Adrenal gland (tissue), 12 donors: ENCODE measurements around the gene PRMT2. TPM values are rescaled to one million over a fixed set of nuclear protein-coding genes. Genes with fewer than 3 reads are reported as not detected.
A peak's percentile ranks its signal among the peaks of the same experiment; 100 is the strongest.
"Not testable (repeated sequence)": the region's sequence is repeated elsewhere in the genome, so short reads cannot be mapped to it uniquely, and the experiment has no call there.

Source experiments
- DNase-seq, 7 donors: peaks; one replicate each; pipeline ENCODE4 v3.0.0-alpha.2; 2019 to 2020
- H3K27ac ChIP-seq, 5 donors: fragments of 200-600 bp; sonication (generic) in 4 of 5; 1 replicate in 3 of 5; 2 replicates in 2 of 5; pipeline versions ENCODE4 v1.5.1 to v1.8.0; 2016 to 2020; ENCODE audit warnings: mild to moderate bottlenecking in 1 of 5
- H3K27me3 ChIP-seq: fragments of 200-600 bp; 2 replicates; pipeline ENCODE4 v1.8.0; 2021
- H3K36me3 ChIP-seq, 2 donors: fragments of 200-600 bp; replicated peaks in 1 of 2; 1 replicate in 1 of 2; 2 replicates in 1 of 2; pipeline versions ENCODE4 v1.5.1 to v1.8.0; 2018 to 2022
- H3K4me1 ChIP-seq, 2 donors: fragments of 200-600 bp; replicated peaks in 1 of 2; 1 replicate in 1 of 2; 2 replicates in 1 of 2; pipeline versions ENCODE4 v1.5.1 to v1.8.0; 2018 to 2021
- H3K4me3 ChIP-seq, 4 donors: fragments of 200-600 bp; sonication (generic) in 3 of 4; one replicate each; pipeline ENCODE4 v1.5.1; 2016 to 2018
- H3K9me3 ChIP-seq, 3 donors: fragments of 200-600 bp; sonication (generic) in 1 of 3; replicated peaks in 1 of 3; 1 replicate in 2 of 3; 2 replicates in 1 of 3; pipeline versions ENCODE4 v1.5.1 to v1.8.0; 2016 to 2021
- POLR2A ChIP-seq, 2 donors: fragments of 450-650 bp; IDR thresholded peaks; one replicate each; pipeline ENCODE4 v1.6.1; 2017; ENCODE audit warnings: antibody characterized with exemption in 2 of 2, mild to moderate bottlenecking in 2 of 2, moderate library complexity in 1 of 2
- WGBS, 4 donors: extraction: QIAGEN DNeasy Blood & Tissue Kit in 2 of 4; methylation state at CpG; one replicate each; pipeline versions ENCODE4 v1.1.5 to v1.1.7; 2013 to 2017; 5-methylcytosine and 5-hydroxymethylcytosine counted together
- intact Hi-C, 2 donors: fragments of 100-400 bp; cut with DNase I; formaldehyde crosslinking; loops; one replicate each; pipeline versions ENCODE4 v1.14.1 to v1.15.0; 2022 to 2023
- polyA plus RNA-seq, 3 donors: library from polyadenylated mRNA; stranded (reverse); fragments of 200-250 nt in 2 of 3; fragments of 350-450 nt in 1 of 3; fragmentation: Illumina TruSeq in 1 of 3; extraction: RNeasy Lipid Tissue Mini Kit (QIAGEN cat#74804) in 1 of 3; gene quantifications; one replicate each; pipeline ENCODE4 v1.2.3, GENCODE V29; 2013 to 2014
- total RNA-seq, 9 donors: library from RNA; depleted of rRNA in 4 of 9; stranded (reverse); fragments of >200 nt in 4 of 9; fragments of 120-200 nt in 1 of 9; fragmentation: NEBNext Ultra II Directional in 1 of 9; extraction: Animal tissue kit (Norgen Biotek cat#: 25700) in 1 of 9; gene quantifications; one replicate each; pipeline versions ENCODE4 v1.1.0 to v1.2.4, GENCODE V29; 2013 to 2023
- TF ChIP-seq, protein P1 (sequence below), 6 experiments: fragments of 450-650 bp in 4 of 6; fragments of 200-600 bp in 2 of 6; sonication (generic) in 1 of 6; IDR thresholded peaks; 1 replicate in 5 of 6; 2 replicates in 1 of 6; pipeline versions ENCODE4 v1.5.1 to v1.8.0; 2016 to 2021; ENCODE audit warnings: antibody characterized with exemption in 6 of 6, mild to moderate bottlenecking in 2 of 6, moderate library complexity in 1 of 6
- donor health status: healthy with polysubstance abuse.
- donor health status: Bipolar disorder and iron deficiency.
- donor health status: DM: yes; HTN: yes; CAD: no.
- donor health status: DM: no; HTN: no; CAD: no.
- donor health status: DM: no; HTN: no; CAD: no.
- donor health status: DM: yes; HTN: yes; CAD: no.

Gene PRMT2
- total and polyA plus RNA-seq, 12 donors = 47.4 to 115 (median 74.5) TPM

DNA sequence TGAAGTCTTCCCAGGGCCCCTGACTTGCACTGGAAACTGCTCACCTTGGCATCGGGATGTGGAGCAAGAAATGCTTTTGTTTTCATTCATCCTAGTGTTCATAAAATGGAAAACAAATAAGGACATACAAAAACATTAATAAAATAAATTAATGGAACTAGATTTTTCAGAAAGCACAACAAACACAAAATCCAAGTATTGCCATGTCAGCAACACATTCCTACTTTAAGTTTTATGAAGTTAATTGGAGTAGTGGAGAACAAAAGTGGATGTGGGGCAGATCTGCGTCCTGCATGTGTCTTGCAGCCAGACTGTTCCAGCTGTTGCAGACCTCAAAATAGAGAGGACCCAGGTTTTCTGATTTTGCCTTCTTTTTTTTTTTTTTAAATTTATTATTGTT is 32.9 kb downstream of the PRMT2 start:
- TF ChIP-seq POLR2A (IDR thresholded peaks at IDR 0.05) = no peak
- TF ChIP-seq, protein P1, sequence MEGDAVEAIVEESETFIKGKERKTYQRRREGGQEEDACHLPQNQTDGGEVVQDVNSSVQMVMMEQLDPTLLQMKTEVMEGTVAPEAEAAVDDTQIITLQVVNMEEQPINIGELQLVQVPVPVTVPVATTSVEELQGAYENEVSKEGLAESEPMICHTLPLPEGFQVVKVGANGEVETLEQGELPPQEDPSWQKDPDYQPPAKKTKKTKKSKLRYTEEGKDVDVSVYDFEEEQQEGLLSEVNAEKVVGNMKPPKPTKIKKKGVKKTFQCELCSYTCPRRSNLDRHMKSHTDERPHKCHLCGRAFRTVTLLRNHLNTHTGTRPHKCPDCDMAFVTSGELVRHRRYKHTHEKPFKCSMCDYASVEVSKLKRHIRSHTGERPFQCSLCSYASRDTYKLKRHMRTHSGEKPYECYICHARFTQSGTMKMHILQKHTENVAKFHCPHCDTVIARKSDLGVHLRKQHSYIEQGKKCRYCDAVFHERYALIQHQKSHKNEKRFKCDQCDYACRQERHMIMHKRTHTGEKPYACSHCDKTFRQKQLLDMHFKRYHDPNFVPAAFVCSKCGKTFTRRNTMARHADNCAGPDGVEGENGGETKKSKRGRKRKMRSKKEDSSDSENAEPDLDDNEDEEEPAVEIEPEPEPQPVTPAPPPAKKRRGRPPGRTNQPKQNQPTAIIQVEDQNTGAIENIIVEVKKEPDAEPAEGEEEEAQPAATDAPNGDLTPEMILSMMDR (IDR thresholded peaks at IDR 0.05) = no peak
- no peaks in the 10 kb centered on the region for H3K9me3 ChIP-seq
- H3K4me1 ChIP-seq = peaks cover 0 to 14% of the 10 kb centered on the region in 2 donors
- 58 to 68% (median 61%) methylated on average over 2 of the region's 2 CpGs for WGBS, 4 donors
- H3K27ac ChIP-seq = no peak overlapping the region
- peak overlapping the region in 1 of 4 donors; percentile 45 for H3K4me3 ChIP-seq
- DNase-seq = no peak
- H3K36me3 ChIP-seq = no peaks in the 10 kb centered on the region
- intact Hi-C loops = no loop called here
- H3K27me3 ChIP-seq = no peaks in the 10 kb centered on the region

DNA sequence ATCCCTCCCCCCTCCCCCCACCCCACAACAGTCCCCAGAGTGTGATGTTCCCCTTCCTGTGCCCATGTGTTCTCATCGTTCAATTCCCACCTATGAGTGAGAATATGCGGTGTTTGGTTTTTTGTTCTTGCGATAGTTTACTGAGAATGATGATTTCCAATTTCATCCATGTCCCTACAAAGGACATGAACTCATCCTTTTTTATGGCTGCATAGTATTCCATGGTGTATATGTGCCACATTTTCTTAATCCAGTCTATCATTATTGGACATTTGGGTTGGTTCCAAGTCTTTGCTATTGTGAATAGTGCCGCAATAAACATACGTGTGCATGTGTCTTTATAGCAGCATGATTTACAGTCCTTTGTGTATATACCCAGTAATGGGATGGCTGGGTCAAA is 33.4 kb downstream of the PRMT2 start:
- DNase-seq, intact Hi-C loops: not testable (repeated sequence)
- 91 to 100% (median 98%) methylated on average over 2 to 4 of the region's 5 CpGs; no CpG with 5 or more reads in 1 of the 4 donors for WGBS, 4 donors

DNA sequence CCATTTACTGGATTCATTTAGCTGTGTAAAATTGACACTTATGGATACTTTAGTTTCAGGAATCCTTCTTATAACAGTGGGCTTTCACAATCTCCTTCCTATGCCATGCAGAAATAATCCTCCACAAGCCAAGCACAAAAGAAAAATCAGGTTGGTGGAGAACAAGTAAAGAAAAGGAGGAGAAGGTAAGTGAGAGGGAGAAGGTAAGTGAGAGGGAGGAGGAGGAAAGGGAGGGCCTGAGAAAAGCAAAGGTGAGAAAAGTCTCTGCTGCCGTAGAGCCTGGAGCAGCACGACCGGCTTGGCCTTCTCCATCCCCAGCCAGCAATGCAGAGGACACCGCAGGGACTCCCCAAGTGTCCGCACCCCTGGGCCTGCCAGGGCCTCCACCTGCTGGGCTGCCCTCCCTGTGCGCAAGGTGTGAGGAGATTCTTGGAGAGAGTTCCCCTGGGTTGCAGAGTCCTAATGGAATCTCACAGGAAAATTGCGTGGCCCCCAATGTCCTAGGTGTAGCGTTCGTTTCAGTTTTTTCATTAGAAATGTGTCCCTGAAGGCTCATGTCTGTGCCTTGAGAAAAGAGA is 39.0 kb downstream of the PRMT2 start:
- Histone ChIP-seq H3K27ac (no peak overlapping the region), H3K27me3 (no peaks in the 10 kb centered on the region), H3K36me3 (no peaks in the 10 kb centered on the region), H3K9me3 (no peaks in the 10 kb centered on the region), H3K4me1 (no peaks in the 10 kb centered on the region), H3K4me3 (no peak overlapping the region)
- intact Hi-C loops = no loop called here
- WGBS, 4 donors = 83 to 89% (median 86%) methylated on average over 8 to 9 of the region's 9 CpGs
- TF ChIP-seq POLR2A (IDR thresholded peaks at IDR 0.05) = no peak
- TF ChIP-seq, protein P1 (IDR thresholded peaks at IDR 0.05) = no peak
- DNase-seq = no peak

More for the DNA sequence above, 33.4 kb downstream of the PRMT2 start:
- not testable (repeated sequence) for H3K36me3 ChIP-seq, H3K27me3 ChIP-seq, H3K9me3 ChIP-seq, H3K4me3 ChIP-seq, H3K27ac ChIP-seq
- peaks cover 0 to 14% of the 10 kb centered on the region in 2 donors for H3K4me1 ChIP-seq

DNA sequence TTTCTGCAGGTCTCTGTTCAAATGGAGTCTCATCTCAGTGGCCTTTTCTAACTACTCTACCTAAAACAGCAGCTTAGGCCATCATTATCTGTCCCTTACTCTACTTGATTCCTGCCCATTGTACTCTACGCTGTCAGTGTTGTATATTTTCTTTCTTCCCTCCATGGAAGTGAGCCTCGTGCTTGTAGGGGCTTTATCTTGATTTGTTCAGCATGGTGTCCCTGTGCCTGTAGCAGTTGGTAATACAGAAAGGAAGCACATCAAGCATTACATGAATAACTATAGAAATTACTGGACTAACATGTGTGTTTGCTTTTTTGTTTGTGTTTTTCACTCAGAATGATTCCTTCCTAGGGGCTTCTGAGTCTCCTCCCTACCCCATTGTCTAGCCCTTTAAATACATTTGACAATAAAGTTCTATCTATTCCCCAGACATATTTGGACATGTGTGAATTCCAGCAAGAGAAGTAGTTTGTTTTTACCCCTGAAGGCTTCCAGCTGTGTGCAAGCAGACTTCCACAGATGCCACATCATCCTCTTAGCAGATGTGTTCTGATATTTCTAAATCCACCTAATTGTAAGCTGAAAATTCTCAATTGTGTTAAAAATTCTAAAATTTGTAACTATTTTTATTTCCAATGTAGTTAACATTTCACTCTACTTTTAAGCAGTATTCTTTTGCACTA is 40.3 kb downstream of the PRMT2 start:
- no peak for TF ChIP-seq POLR2A (IDR thresholded peaks at IDR 0.05)
- TF ChIP-seq, protein P1 (IDR thresholded peaks at IDR 0.05) = no peak
- Histone ChIP-seq H3K4me1 (no peaks in the 10 kb centered on the region), H3K9me3 (no peaks in the 10 kb centered on the region), H3K36me3 (no peaks in the 10 kb centered on the region), H3K4me3 (no peak overlapping the region), H3K27me3 (no peaks in the 10 kb centered on the region), H3K27ac (no peak overlapping the region)
- no peak for DNase-seq
- WGBS, 4 donors = 62 to 72% (median 71%) methylated on average over 2 of the region's 2 CpGs
- intact Hi-C loops = no loop called here

DNA sequence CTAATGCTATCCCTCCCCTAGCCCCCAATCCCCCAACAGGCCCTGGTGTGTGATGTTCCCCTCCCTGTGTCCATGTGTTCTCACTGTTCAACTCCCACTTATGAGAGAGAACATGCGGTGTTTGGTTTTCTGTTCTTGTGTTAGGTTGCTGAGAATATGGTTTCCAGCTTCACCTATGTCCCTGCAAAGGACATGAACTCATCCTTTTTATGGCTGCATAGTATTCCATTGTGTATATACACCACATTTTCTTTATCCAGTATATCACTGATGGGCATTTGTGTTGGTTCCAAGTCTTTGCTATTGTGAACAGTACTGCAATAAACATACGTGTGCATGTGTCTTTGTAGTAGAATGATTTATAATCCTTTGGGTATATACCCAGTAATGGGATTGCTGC is 41.1 kb downstream of the PRMT2 start:
- intact Hi-C loops, H3K27me3 ChIP-seq, H3K4me3 ChIP-seq, H3K36me3 ChIP-seq, DNase-seq, H3K4me1 ChIP-seq, H3K27ac ChIP-seq, H3K9me3 ChIP-seq: not testable (repeated sequence)
- WGBS, 4 donors = 80 to 94% (median 87%) methylated on average over 2 of the region's 2 CpGs

DNA sequence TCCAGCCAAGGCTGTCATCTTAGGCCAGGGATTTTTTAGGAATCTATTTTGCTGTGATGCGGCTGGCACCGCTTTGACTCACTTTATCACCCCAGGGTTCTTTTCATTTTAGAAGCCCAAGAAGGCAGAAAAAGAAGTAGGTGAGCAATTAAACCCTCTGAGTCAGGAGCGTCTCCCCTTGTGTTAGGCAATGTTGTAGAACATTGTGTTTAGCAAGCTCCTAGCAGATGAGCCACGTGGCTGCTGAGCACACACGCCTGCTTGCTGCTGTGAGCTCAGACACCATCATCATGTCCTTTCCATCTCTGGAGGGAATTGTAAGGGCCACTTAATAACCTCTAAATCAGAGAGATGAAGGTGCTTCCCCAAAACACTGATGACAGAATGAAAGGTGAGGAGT is 46.1 kb downstream of the PRMT2 start:
- WGBS, 4 donors = 76 to 87% (median 80%) methylated on average over 5 of the region's 5 CpGs

DNA sequence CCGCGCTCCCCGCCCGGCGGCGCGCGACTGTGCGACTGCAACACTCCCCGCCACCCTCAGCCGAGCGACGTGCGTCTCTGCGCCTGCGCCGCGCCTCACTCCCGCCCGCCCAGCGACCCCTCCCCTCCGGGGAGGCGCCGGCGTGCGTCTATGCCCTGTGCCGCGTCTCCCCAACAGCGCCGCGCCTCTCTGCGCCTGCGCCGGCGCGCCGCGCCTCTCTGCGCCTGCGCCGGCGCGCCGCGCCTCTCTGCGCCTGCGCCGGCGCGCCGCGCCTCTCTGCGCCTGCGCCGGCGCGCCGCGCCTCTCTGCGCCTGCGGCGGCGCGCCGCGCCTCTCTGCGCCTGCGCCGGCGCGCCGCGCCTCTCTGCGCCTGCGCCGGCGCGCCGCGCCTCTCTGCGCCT is 63.2 kb downstream of the PRMT2 start:
- intact Hi-C loops, H3K4me3 ChIP-seq, H3K36me3 ChIP-seq, H3K9me3 ChIP-seq, H3K27ac ChIP-seq, H3K27me3 ChIP-seq, H3K4me1 ChIP-seq, DNase-seq: not testable (repeated sequence)
- WGBS, 4 donors = 64 to 73% methylated on average over 19 to 20 of the region's 81 CpGs; no CpG with 5 or more reads in 2 of the 4 donors

More for the DNA sequence above, 46.1 kb downstream of the PRMT2 start:
- H3K27ac ChIP-seq, intact Hi-C loops, DNase-seq, H3K36me3 ChIP-seq, H3K4me1 ChIP-seq, H3K9me3 ChIP-seq, H3K4me3 ChIP-seq, H3K27me3 ChIP-seq: not testable (repeated sequence)

DNA sequence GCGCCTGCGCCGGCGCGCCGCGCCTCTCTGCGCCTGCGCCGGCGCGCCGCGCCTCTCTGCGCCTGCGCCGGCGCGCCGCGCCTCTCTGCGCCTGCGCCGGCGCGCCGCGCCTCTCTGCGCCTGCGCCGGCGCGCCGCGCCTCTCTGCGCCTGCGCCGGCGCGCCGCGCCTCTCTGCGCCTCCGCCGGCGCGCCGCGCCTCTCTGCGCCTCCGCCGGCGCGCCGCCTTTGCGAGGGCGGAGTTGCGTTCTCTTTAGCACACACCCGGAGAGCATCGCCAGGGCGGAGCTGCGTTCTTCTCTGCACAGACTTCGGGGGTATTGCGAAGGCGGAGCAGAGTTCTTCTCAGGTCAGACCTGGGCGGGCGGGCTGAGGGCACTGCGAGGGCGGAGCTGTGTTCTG is 63.6 kb downstream of the PRMT2 start:
- H3K27ac ChIP-seq, DNase-seq, H3K4me3 ChIP-seq, H3K4me1 ChIP-seq, intact Hi-C loops, H3K27me3 ChIP-seq, H3K9me3 ChIP-seq, H3K36me3 ChIP-seq: not testable (repeated sequence)
- 66 to 73% methylated on average over 36 of the region's 69 CpGs; no CpG with 5 or more reads in 2 of the 4 donors for WGBS, 4 donors
